MCF 10A (cell line): ENCODE measurements around the gene NHSL2. TPM values are rescaled to one million over a fixed set of nuclear protein-coding genes. Genes with fewer than 3 reads are reported as not detected.
A peak's percentile ranks its signal among the peaks of the same experiment; 100 is the strongest.

Experiments used
- BruUV-seq: library from RNA; stranded (reverse); fragments of 400-500 nt; replicated peaks from 2 replicates; lab custom pipeline; 2021; lab: Mats Ljungman, UMichigan
- CTCF ChIA-PET: fragments of 300-600 bp; sonication (Branson Sonifier 250); formaldehyde crosslinking; extraction: SDS; loops from one replicate; lab custom pipeline; 2021; ENCODE audit warnings: antibody characterized with exemption, inconsistent platforms; lab: Yijun Ruan, JAX
- POLR2A ChIA-PET: fragments of 300-600, 350-650 bp; sonication (Branson Sonifier 250); formaldehyde crosslinking; extraction: SDS; loops from one replicate; lab custom pipeline; 2020; ENCODE audit warnings: antibody characterized with exemption, inconsistent platforms; lab: Yijun Ruan, JAX
- DNase-seq: peaks from one replicate; pipeline ENCODE4 v3.0.0-alpha.2; 2018; ENCODE audit not compliant: unreplicated experiment
- H3K27ac Mint-ChIP-seq: one replicate; pipeline ENCODE4 v1.8.0; 2022; ENCODE audit warnings: mild to moderate bottlenecking, low read depth, mixed read lengths; ENCODE audit not compliant: unreplicated experiment
- H3K27me3 Mint-ChIP-seq: one replicate; pipeline ENCODE4 v1.8.0; 2022; ENCODE audit warnings: mixed read lengths; ENCODE audit not compliant: insufficient read depth, unreplicated experiment
- H3K36me3 Mint-ChIP-seq: one replicate; pipeline ENCODE4 v1.8.0; 2022; ENCODE audit warnings: mild to moderate bottlenecking, moderate library complexity, mixed read lengths; ENCODE audit not compliant: insufficient read depth, unreplicated experiment
- H3K4me1 Mint-ChIP-seq: one replicate; pipeline ENCODE4 v1.8.0; 2022; ENCODE audit warnings: mixed read lengths; ENCODE audit not compliant: insufficient read depth, unreplicated experiment
- H3K4me3 Mint-ChIP-seq: one replicate; pipeline ENCODE4 v1.8.0; 2022; ENCODE audit warnings: mild to moderate bottlenecking, moderate library complexity, mixed read lengths; ENCODE audit not compliant: unreplicated experiment
- H3K9me3 Mint-ChIP-seq: one replicate; pipeline ENCODE4 v1.8.0; 2022; ENCODE audit warnings: mixed read lengths; ENCODE audit not compliant: unreplicated experiment
- intact Hi-C: fragments of 100-400 bp; cut with micrococcal nuclease; formaldehyde crosslinking; loops from 2 replicates; pipeline ENCODE4 v1.14.1; 2022
- total RNA-seq: library from RNA; stranded (reverse); gene quantifications from 2 replicates; pipeline ENCODE4 v1.2.3, GENCODE V29; 2022
- TF ChIP-seq, protein P1 (sequence below): fragments of 200-600 bp; IDR thresholded peaks from one replicate; pipeline ENCODE4 v1.8.0; 2022; ENCODE audit warnings: antibody characterized with exemption, mild to moderate bottlenecking; ENCODE audit not compliant: unreplicated experiment

The NHSL2 gene
- total RNA-seq, 1 experiment from 2014 or later = not detected

DNA sequence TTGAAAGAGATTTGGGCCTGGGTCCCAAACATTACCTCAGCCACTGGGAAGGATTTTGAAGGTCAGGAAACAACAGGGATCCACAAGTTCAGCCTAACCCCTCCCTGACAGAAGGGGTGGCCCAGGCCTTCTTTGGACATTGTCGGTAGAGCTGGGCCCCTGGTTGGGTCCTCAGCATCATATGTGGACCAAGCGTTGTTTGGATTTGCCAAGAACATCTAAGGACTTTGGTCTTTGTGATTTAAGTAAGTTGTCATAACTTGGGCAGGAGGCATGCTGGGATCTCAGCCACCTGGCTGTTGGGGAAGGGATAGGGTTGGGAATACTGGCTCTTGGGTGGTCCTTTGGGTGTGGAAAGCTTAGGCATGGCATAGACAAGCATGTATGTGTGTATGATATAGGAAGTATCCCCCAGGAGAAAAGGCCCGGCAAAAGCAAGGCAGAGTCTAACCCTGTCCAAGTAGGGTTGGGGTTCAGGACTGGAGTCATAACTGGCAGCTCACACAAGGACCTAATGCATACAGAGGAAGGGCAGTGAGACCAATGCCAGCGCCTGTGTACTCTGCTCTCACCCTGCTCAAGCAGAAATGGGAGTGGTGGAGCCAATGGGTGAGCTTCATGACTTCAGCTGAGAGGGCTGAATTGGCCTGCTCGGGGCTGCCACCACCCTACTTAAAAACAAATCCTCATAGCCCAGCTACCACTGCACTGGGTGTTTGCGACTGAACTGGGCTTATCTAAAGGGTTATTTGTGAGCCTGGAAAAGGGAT, 118.2 kb downstream of the NHSL2 start:
- Mint-ChIP-seq H3K4me1 (peaks cover 10% of the 10 kb centered on the region), H3K9me3 (no peaks in the 10 kb centered on the region), H3K36me3 (no peaks in the 10 kb centered on the region), H3K27me3 (peaks cover 79% of the 10 kb centered on the region), H3K4me3 (no peak overlapping the region), H3K27ac (no peak overlapping the region)
- TF ChIP-seq, protein P1, sequence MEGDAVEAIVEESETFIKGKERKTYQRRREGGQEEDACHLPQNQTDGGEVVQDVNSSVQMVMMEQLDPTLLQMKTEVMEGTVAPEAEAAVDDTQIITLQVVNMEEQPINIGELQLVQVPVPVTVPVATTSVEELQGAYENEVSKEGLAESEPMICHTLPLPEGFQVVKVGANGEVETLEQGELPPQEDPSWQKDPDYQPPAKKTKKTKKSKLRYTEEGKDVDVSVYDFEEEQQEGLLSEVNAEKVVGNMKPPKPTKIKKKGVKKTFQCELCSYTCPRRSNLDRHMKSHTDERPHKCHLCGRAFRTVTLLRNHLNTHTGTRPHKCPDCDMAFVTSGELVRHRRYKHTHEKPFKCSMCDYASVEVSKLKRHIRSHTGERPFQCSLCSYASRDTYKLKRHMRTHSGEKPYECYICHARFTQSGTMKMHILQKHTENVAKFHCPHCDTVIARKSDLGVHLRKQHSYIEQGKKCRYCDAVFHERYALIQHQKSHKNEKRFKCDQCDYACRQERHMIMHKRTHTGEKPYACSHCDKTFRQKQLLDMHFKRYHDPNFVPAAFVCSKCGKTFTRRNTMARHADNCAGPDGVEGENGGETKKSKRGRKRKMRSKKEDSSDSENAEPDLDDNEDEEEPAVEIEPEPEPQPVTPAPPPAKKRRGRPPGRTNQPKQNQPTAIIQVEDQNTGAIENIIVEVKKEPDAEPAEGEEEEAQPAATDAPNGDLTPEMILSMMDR = no peak
- BruUV-seq = no TSS peak
- ChIA-PET CTCF (interaction anchor here (0.7 to 6.5 kb wide), 4 partner anchors 10 to 98 kb away, joined by 3 to 53 read pairs (median 7); no protein-coding TSS in a partner anchor), POLR2A (no interaction called here)
- no peak for DNase-seq
- intact Hi-C loops = no loop called here

DNA sequence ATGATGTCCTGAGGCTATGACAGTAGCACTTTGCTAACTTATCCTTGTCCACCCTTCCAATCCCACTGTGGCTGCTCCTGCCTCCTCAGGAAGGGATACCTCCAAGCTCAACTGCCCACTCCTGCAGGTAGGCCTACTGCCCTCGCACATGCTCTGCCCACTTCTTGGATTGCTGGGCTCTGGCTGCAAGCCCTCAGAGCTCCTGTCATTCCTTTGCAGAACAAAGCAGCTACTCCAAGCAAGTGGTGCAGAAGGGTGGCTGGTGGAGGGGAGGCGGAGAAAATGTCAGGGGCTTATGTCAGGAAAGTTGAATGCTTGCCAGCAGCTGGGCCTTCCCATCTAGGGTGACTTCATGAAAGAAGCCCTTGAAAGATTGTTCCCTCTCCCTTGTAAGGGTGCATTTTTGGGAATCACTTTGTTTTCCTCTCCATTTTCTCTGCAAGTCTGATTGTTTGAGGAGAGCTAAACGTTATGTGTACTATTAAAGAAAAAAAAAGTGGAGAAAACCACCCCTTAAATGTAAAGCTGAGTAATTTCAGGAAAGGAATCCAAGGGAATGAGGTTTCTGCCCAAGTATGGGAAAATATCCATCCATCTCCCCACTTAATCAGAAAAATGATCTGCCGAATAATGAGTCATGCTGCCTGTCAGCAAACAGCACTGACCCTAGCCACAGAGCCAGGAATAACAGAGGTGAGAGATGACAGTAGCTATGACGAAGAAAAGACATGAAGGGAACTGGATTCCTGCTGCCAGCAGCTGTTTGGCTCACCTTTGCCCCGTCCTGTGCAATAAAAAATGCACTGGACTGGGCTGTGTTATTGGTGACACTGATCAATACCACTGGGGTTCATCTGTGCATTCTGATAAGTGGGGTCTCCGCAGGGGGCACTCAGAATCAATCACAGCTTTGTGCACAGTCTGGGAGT, 119.1 kb downstream of the NHSL2 start:
- intact Hi-C loops = no loop called here
- BruUV-seq = no TSS peak
- no peaks in the 10 kb centered on the region for H3K36me3 Mint-ChIP-seq
- no peak overlapping the region for H3K4me3 Mint-ChIP-seq
- H3K9me3 Mint-ChIP-seq = no peaks in the 10 kb centered on the region
- peaks cover 10% of the 10 kb centered on the region for H3K4me1 Mint-ChIP-seq
- DNase-seq = peak; percentile 73
- TF ChIP-seq, protein P1 = no peak
- ChIA-PET CTCF (interaction anchor here (0.6 to 6.5 kb wide), 6 partner anchors 11 to 97 kb away, joined by 3 to 53 read pairs (median 4); no protein-coding TSS in a partner anchor), POLR2A (interaction anchor here (0.6 to 1.1 kb wide), 2 partner anchors 152 to 883 kb away, joined by 4 to 5 read pairs; partner anchors contain the start of gene PIN4)
- peaks cover 80% of the 10 kb centered on the region for H3K27me3 Mint-ChIP-seq
- H3K27ac Mint-ChIP-seq = no peak overlapping the region

DNA sequence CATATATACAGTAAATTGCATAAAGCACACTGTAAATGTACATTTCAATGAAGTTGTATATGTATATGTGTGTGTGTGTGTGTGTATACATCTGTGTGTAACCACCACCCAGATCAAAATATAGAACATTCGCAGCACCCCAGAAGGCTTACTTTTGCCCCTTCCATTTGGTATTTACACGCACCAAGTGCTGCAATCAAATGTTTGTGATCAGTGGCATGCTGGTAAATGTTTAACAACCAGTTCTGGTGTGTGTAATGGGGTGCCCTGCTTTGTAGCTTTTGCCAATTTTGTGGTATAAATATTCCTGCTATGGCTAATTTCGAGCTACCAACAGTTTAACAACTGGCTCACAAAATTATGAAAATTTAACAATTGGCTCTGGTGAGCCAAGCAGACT, 119.8 kb downstream of the NHSL2 start:
- peaks cover 10% of the 10 kb centered on the region for H3K4me1 Mint-ChIP-seq
- H3K36me3 Mint-ChIP-seq = no peaks in the 10 kb centered on the region
- H3K9me3 Mint-ChIP-seq = no peaks in the 10 kb centered on the region
- no peak overlapping the region for H3K4me3 Mint-ChIP-seq
- peaks cover 83% of the 10 kb centered on the region for H3K27me3 Mint-ChIP-seq
- ChIA-PET POLR2A (interaction anchor here (0.6 to 1.1 kb wide), 3 partner anchors 101 to 884 kb away, joined by 3 to 5 read pairs (median 4); partner anchors contain the start of genes PIN4 and RTL5), CTCF (interaction anchor here (0.6 to 6.5 kb wide), 2 partner anchors 11 to 77 kb away, joined by 4 to 53 read pairs; no protein-coding TSS in a partner anchor)
- DNase-seq = no peak
- TF ChIP-seq, protein P1 = no peak
- intact Hi-C loops = no loop called here
- no peak overlapping the region for H3K27ac Mint-ChIP-seq
- BruUV-seq = no TSS peak
